Breast epithelium (tissue), 4 donors: ENCODE measurements around the gene ISG20L2. TPM values are rescaled to one million over a fixed set of nuclear protein-coding genes. Genes with fewer than 3 reads are reported as not detected.

Experiments used
- DNase-seq, 2 donors: peaks; one replicate each; pipeline ENCODE4 v3.0.0-alpha.2; 2019; ENCODE audit warnings: low spot score in 2 of 2
- H3K27ac ChIP-seq, 2 donors: fragments of 200-600 bp; sonication (generic) in 1 of 2; one replicate each; pipeline ENCODE4 v1.5.1; 2016 to 2019; ENCODE audit warnings: mild to moderate bottlenecking in 1 of 2
- H3K27me3 ChIP-seq, 2 donors: fragments of 200-600 bp; sonication (generic) in 1 of 2; one replicate each; pipeline versions ENCODE4 v1.5.1 to v1.6.0; 2017 to 2019; ENCODE audit warnings: control low read depth in 1 of 2, mild to moderate bottlenecking in 1 of 2
- H3K36me3 ChIP-seq: fragments of 200-600 bp; one replicate; pipeline ENCODE4 v1.5.1; 2019
- H3K4me1 ChIP-seq, 2 donors: fragments of 200-600 bp; sonication (generic); one replicate each; pipeline ENCODE4 v1.5.1; 2016 to 2019; ENCODE audit warnings: control low read depth in 1 of 2
- H3K4me3 ChIP-seq, 3 donors: fragments of 200-600 bp; sonication (generic); 1 replicate in 2 of 3; 2 replicates in 1 of 3; pipeline ENCODE4 v1.5.1; 2016 to 2019; ENCODE audit warnings: mild to moderate bottlenecking in 3 of 3, moderate library complexity in 2 of 3
- H3K9me3 ChIP-seq, 2 donors: fragments of 200-600 bp; sonication (generic) in 1 of 2; one replicate each; pipeline ENCODE4 v1.5.1; 2016 to 2019; ENCODE audit warnings: control low read depth in 1 of 2
- CTCF ChIP-seq, 3 donors: fragments of 450-650 bp; IDR thresholded peaks; one replicate each; pipeline ENCODE4 v1.5.1; 2016 to 2017; ENCODE audit warnings: antibody characterized with exemption in 3 of 3, mild to moderate bottlenecking in 3 of 3, moderate library complexity in 3 of 3
- POLR2A ChIP-seq: fragments of 450-650 bp; IDR thresholded peaks from one replicate; pipeline ENCODE4 v1.6.1; 2016; ENCODE audit warnings: antibody characterized with exemption, mild to moderate bottlenecking, moderate library complexity
- POLR2AphosphoS5 ChIP-seq, 3 donors: sonication (generic); formaldehyde crosslinking; IDR thresholded peaks; one replicate each; pipeline ENCODE4 v1.6.1; 2017; ENCODE audit warnings: antibody characterized with exemption in 3 of 3
- intact Hi-C: fragments of 100-400 bp; cut with DNase I; formaldehyde crosslinking; loops from one replicate; pipeline ENCODE4 v1.15.1; 2023; ENCODE audit warnings: low total_unique reads
- total RNA-seq, 3 donors: library from RNA; depleted of rRNA; stranded (reverse); fragments of >200 nt; gene quantifications; one replicate each; pipeline ENCODE4 v1.1.0, GENCODE V29; 2016

ISG20L2 gene
- total RNA-seq, 3 donors from 2014 or later, result 13.6 to 25.2 (median 21.0) TPM

- Histone ChIP-seq H3K27me3 (no peaks in the 10 kb centered on the region), H3K4me1 (peaks cover 0 to 5% of the 10 kb centered on the region in 2 donors), H3K27ac (no peak overlapping the region), H3K4me3 (no peak overlapping the region), H3K36me3 (peaks cover 6% of the 10 kb centered on the region), H3K9me3 (no peaks in the 10 kb centered on the region)
- intact Hi-C loops, result no loop called here
- no peak for DNase-seq
- TF ChIP-seq CTCF (IDR thresholded peaks at IDR 0.05) (no peak), POLR2A (no peak), POLR2AphosphoS5 (IDR thresholded peaks at IDR 0.05) (no peak)
Observed at GRCh38 chr1:156738407-156738806, 9.8 kb upstream of the ISG20L2 start.

GRCh38 chr1:156733989-156734584, 5.5 kb upstream of the ISG20L2 start:
- no peaks in the 10 kb centered on the region for H3K27me3 ChIP-seq
- intact Hi-C loops, result no loop called here
- no peaks in the 10 kb centered on the region for H3K9me3 ChIP-seq
- no peak for DNase-seq
- no peaks in the 10 kb centered on the region for H3K4me1 ChIP-seq
- TF ChIP-seq POLR2A (no peak), CTCF (IDR thresholded peaks at IDR 0.05) (no peak), POLR2AphosphoS5 (IDR thresholded peaks at IDR 0.05) (no peak)
- H3K4me3 ChIP-seq, result no peak overlapping the region
- peaks cover 6% of the 10 kb centered on the region for H3K36me3 ChIP-seq
- no peak overlapping the region for H3K27ac ChIP-seq

GRCh38 chr1:156727926-156728598, 504 bp downstream of the ISG20L2 start, which contains the start of gene METTL25B:
Gene METTL25B, plus strand, starts transcription at chr1:156728469. Its CDS starts 636 bp downstream, at chr1:156729105.
- intact Hi-C loops, result loop anchor here (10.0 kb wide), 1 partner anchor 137 kb away; the partner anchor contains the start of gene NTRK1
- Histone ChIP-seq H3K36me3 (no peaks in the 10 kb centered on the region), H3K4me3 (peak within 1 kb of the TSS; percentile 88 to 96 (median 90)), H3K27ac (peak within 1 kb of the TSS; percentile 97 to 99), H3K4me1 (peaks cover 11 to 26% of the 10 kb centered on the region in 2 donors), H3K9me3 (no peaks in the 10 kb centered on the region), H3K27me3 (no peaks in the 10 kb centered on the region)
- TF ChIP-seq POLR2AphosphoS5 (IDR thresholded peaks at IDR 0.05) (peak in 2 of 3 donors; percentile 9 to 37), CTCF (IDR thresholded peaks at IDR 0.05) (no peak), POLR2A (peak; percentile 63)
- peak; percentile 77 to 82 for DNase-seq

- TF ChIP-seq POLR2A (no peak), CTCF (IDR thresholded peaks at IDR 0.05) (no peak), POLR2AphosphoS5 (IDR thresholded peaks at IDR 0.05) (no peak)
- intact Hi-C loops, result loop anchor here (10.0 kb wide), 1 partner anchor 137 kb away; the partner anchor contains the start of gene NTRK1
- peaks cover 11 to 26% of the 10 kb centered on the region in 2 donors for H3K4me1 ChIP-seq
- peak overlapping the region; percentile 88 to 96 (median 90) for H3K4me3 ChIP-seq
- no peaks in the 10 kb centered on the region for H3K36me3 ChIP-seq
- no peak for DNase-seq
- H3K27me3 ChIP-seq, result no peaks in the 10 kb centered on the region
- no peaks in the 10 kb centered on the region for H3K9me3 ChIP-seq
- H3K27ac ChIP-seq, result peak overlapping the region; percentile 97 to 99
Observed at GRCh38 chr1:156727492-156727891, 1.1 kb downstream of the ISG20L2 start.
